Measurements from ENCODE around the gene GRK5. TPM values are rescaled to one million over a fixed set of nuclear protein-coding genes. Genes with fewer than 3 reads are reported as not detected.
A peak's percentile ranks its signal among the peaks of the same experiment; 100 is the strongest.

The GRK5 gene
- total RNA-seq, 1 experiment from 2014 or later = 29.0 TPM

- intact Hi-C loops (cut with micrococcal nuclease; ENCODE audit: unreplicated experiment) = no loop called here
Observed at GRCh38 chr10:119268871-119269506, 61.6 kb downstream of the GRK5 start.

GRCh38 chr10:119269737-119270136 is 62.4 kb downstream of the GRK5 start:
- H3K27ac ChIP-seq (ENCODE audit: low read length) = peak overlapping the region; percentile 93

More at GRCh38 chr10:119268871-119269506, 61.6 kb downstream of the GRK5 start:
- BruUV-seq (replicated peaks) = no TSS peak
- Histone ChIP-seq H3K27ac (ENCODE audit: low read length) (peak overlapping the region; percentile 73), H3K36me3 (ENCODE audit: control insufficient read depth, insufficient read depth, low read length) (no peaks in the 10 kb centered on the region), H3K27me3 (ENCODE audit: control insufficient read depth, insufficient read depth, low read length) (no peaks in the 10 kb centered on the region), H3K4me1 (ENCODE audit: control insufficient read depth, insufficient read depth, low read length) (peaks cover 63% of the 10 kb centered on the region), H3K9me3 (ENCODE audit: control insufficient read depth, insufficient read depth, low read depth, low read length) (no peaks in the 10 kb centered on the region), H3K4me3 (ENCODE audit: low read depth in 2 of 2, low read length in 2 of 2) (no peak overlapping the region)
- CTCF ChIA-PET = no interaction called here
- TF ChIP-seq POLR2AphosphoS5 (IDR thresholded peaks at IDR 0.05; ENCODE audit: low read depth, low read length) (no peak), TCF7L2 (IDR thresholded peaks at IDR 0.05; ENCODE audit: low read depth, low read length) (no peak), REST (IDR thresholded peaks at IDR 0.05; ENCODE audit: insufficient read depth in 1 of 2, low read depth in 2 of 2, low read length in 1 of 2) (no peak), CTCF (IDR thresholded peaks at IDR 0.05) (no peak), SIN3A (IDR thresholded peaks at IDR 0.05; ENCODE audit: borderline replicate concordance, insufficient read depth, low read depth, low read length) (no peak)
- DNase-seq (ENCODE audit: low read depth, low spot score) (no peak), ATAC-seq (no peak)
- in situ Hi-C loops (cut with HindIII; ENCODE audit: low pct_unique_long_range_greater_than_20kb, low sequenced_read_pairs) = no loop called here
- POLR2A ChIA-PET = interaction anchor here (0.7 kb wide), 1 partner anchor 22 kb away, joined by 7 read pairs; no protein-coding TSS in a partner anchor

More at GRCh38 chr10:119269737-119270136, 62.4 kb downstream of the GRK5 start:
- no peaks in the 10 kb centered on the region for H3K27me3 ChIP-seq (ENCODE audit: control insufficient read depth, insufficient read depth, low read length)
- CTCF ChIA-PET = no interaction called here
- no peak for ATAC-seq
- H3K9me3 ChIP-seq (ENCODE audit: control insufficient read depth, insufficient read depth, low read depth, low read length) = no peaks in the 10 kb centered on the region
- no peak for DNase-seq (ENCODE audit: low read depth, low spot score)
- POLR2A ChIA-PET = interaction anchor here (0.6 to 0.7 kb wide), 2 partner anchors 21 to 23 kb away, joined by 3 to 7 read pairs; no protein-coding TSS in a partner anchor
- H3K36me3 ChIP-seq (ENCODE audit: control insufficient read depth, insufficient read depth, low read length) = no peaks in the 10 kb centered on the region
- intact Hi-C loops (cut with micrococcal nuclease; ENCODE audit: unreplicated experiment) = no loop called here
- in situ Hi-C loops (cut with HindIII; ENCODE audit: low pct_unique_long_range_greater_than_20kb, low sequenced_read_pairs) = no loop called here
- H3K4me3 ChIP-seq (ENCODE audit: low read depth in 2 of 2, low read length in 2 of 2) = no peak overlapping the region
- peaks cover 65% of the 10 kb centered on the region for H3K4me1 ChIP-seq (ENCODE audit: control insufficient read depth, insufficient read depth, low read length)
- TF ChIP-seq TCF7L2 (IDR thresholded peaks at IDR 0.05; ENCODE audit: low read depth, low read length) = no peak
- no peak for TF ChIP-seq CTCF (IDR thresholded peaks at IDR 0.05)
- TF ChIP-seq REST (IDR thresholded peaks at IDR 0.05; ENCODE audit: insufficient read depth in 1 of 2, low read depth in 2 of 2, low read length in 1 of 2) = no peak
- no peak for TF ChIP-seq SIN3A (IDR thresholded peaks at IDR 0.05; ENCODE audit: borderline replicate concordance, insufficient read depth, low read depth, low read length)
- no peak for TF ChIP-seq POLR2AphosphoS5 (IDR thresholded peaks at IDR 0.05; ENCODE audit: low read depth, low read length)
- BruUV-seq (replicated peaks) = no TSS peak

Measured in Panc1 (cell line).